PC-9 (cell line): ENCODE measurements around the gene MTR. TPM values are rescaled to one million over a fixed set of nuclear protein-coding genes. Genes with fewer than 3 reads are reported as not detected.

Source experiments
- BruUV-seq: library from RNA; stranded (reverse); fragments of 400-500 nt; replicated peaks from 2 replicates; lab custom pipeline; 2021; lab: Mats Ljungman, UMichigan
- CTCF ChIA-PET: fragments of 300-600 bp; sonication (Branson Sonifier 250); formaldehyde crosslinking; loops from one replicate; lab custom pipeline; 2022; ENCODE audit warnings: antibody characterized with exemption; lab: Charles Lee
- POLR2A ChIA-PET: fragments of 300-600 bp; sonication (Branson Sonifier 250); formaldehyde crosslinking; loops from one replicate; lab custom pipeline; 2022; ENCODE audit warnings: antibody characterized with exemption; ENCODE audit not compliant: unreplicated experiment; lab: Charles Lee
- DNase-seq, 2 experiments: peaks; one replicate each; pipeline versions ENCODE4 v3.0.0 to v3.0.0-alpha.2; 2015 to 2022; ENCODE audit warnings: mixed read lengths in 1 of 2
- H2AFZ ChIP-seq: fragments of 200-600 bp; sonication (generic); 2 replicates; pipeline ENCODE4 v1.8.1; 2017; ENCODE audit warnings: antibody characterized with exemption
- H3F3A ChIP-seq: fragments of 200-600 bp; sonication (generic); 2 replicates; pipeline ENCODE4 v1.8.1; 2017; ENCODE audit warnings: antibody characterized with exemption, mild to moderate bottlenecking, low read depth; ENCODE audit not compliant: insufficient read depth
- H3K27ac ChIP-seq: fragments of 200-600 bp; sonication (generic); 2 replicates; pipeline ENCODE4 v1.6.1; 2016; ENCODE audit warnings: mixed run types
- H3K27me3 ChIP-seq: fragments of 200-600 bp; sonication (generic); 2 replicates; pipeline ENCODE4 v1.6.1; 2016; ENCODE audit warnings: low read depth, mixed run types; ENCODE audit not compliant: insufficient read depth
- H3K36me3 ChIP-seq: fragments of 200-600 bp; sonication (generic); 2 replicates; pipeline ENCODE4 v1.6.1; 2016; ENCODE audit warnings: low read depth, mixed run types
- H3K4me1 ChIP-seq: fragments of 200-600 bp; sonication (generic); replicated peaks from 2 replicates; pipeline ENCODE4 v1.6.1; 2016; ENCODE audit warnings: mixed run types; ENCODE audit not compliant: insufficient read depth
- H3K4me2 ChIP-seq: fragments of 200-600 bp; sonication (generic); 2 replicates; pipeline ENCODE4 v1.6.1; 2017; ENCODE audit warnings: mixed run types
- H3K4me3 ChIP-seq: fragments of 200-600 bp; sonication (generic); 2 replicates; pipeline ENCODE4 v1.6.1; 2016; ENCODE audit warnings: mixed run types
- H3K79me2 ChIP-seq: fragments of 200-600 bp; sonication (generic); 2 replicates; pipeline ENCODE4 v1.6.1; 2017; ENCODE audit warnings: low read depth, mixed run types
- H3K9me2 ChIP-seq: fragments of 200-600 bp; sonication (generic); 2 replicates; pipeline ENCODE4 v1.8.1; 2017; ENCODE audit warnings: mild to moderate bottlenecking; ENCODE audit not compliant: insufficient read depth
- H3K9me3 ChIP-seq: fragments of 200-600 bp; sonication (generic); 2 replicates; pipeline ENCODE4 v1.8.1; 2016; ENCODE audit warnings: low read depth; ENCODE audit not compliant: insufficient read depth
- H4K20me1 ChIP-seq: fragments of 200-600 bp; sonication (generic); 2 replicates; pipeline ENCODE4 v1.8.1; 2017; ENCODE audit not compliant: insufficient read depth
- CTCF ChIP-seq: fragments of 200-600 bp; sonication (generic); conservative IDR thresholded peaks from 2 replicates; pipeline ENCODE4 v1.6.1; 2017; ENCODE audit warnings: mixed run types, antibody characterized with exemption, mild to moderate bottlenecking, moderate library complexity
- EZH2 ChIP-seq: fragments of 200-600 bp; sonication (generic); IDR thresholded peaks from 2 replicates; pipeline ENCODE4 v1.8.0; 2017; ENCODE audit warnings: antibody characterized with exemption, low read depth
- intact Hi-C: fragments of 100-400 bp; cut with micrococcal nuclease; formaldehyde crosslinking; loops from one replicate; pipeline ENCODE4 v1.10.0; 2022; ENCODE audit not compliant: unreplicated experiment
- total RNA-seq: library from RNA; stranded (reverse); gene quantifications from 2 replicates; pipeline ENCODE4 v1.2.3, GENCODE V29; 2021

MTR gene
- total RNA-seq, 1 experiment from 2014 or later, result 20.9 TPM

- ChIA-PET POLR2A (no interaction called here), CTCF (no interaction called here)
- no peaks in the 10 kb centered on the region for H3K4me1 ChIP-seq
- H3K4me3 ChIP-seq, result no peak overlapping the region
- no peaks in the 10 kb centered on the region for H3K79me2 ChIP-seq
- no peaks in the 10 kb centered on the region for H3F3A ChIP-seq
- H2AFZ ChIP-seq, result no peak overlapping the region
- no peaks in the 10 kb centered on the region for H3K36me3 ChIP-seq
- DNase-seq, result no peak
- TF ChIP-seq EZH2 (no peak), CTCF (no peak)
- H3K4me2 ChIP-seq, result no peak overlapping the region
- no TSS peak for BruUV-seq
- H3K9me3 ChIP-seq, result no peaks in the 10 kb centered on the region
- H3K27me3 ChIP-seq, result no peaks in the 10 kb centered on the region
- H3K27ac ChIP-seq, result no peak overlapping the region
- no peaks in the 10 kb centered on the region; the same call in 1 of the 2 replicates for H3K9me2 ChIP-seq
- H4K20me1 ChIP-seq, result no peaks in the 10 kb centered on the region; the same call in 1 of the 2 replicates
- intact Hi-C loops, result no loop called here
Observed at GRCh38 chr1:236845830-236846229, 50.7 kb downstream of the MTR start.

- Histone ChIP-seq H3K79me2 (no peaks in the 10 kb centered on the region), H3K27me3 (no peaks in the 10 kb centered on the region), H3K9me2 (no peaks in the 10 kb centered on the region; the same call in 1 of the 2 replicates), H3F3A (no peaks in the 10 kb centered on the region), H4K20me1 (no peaks in the 10 kb centered on the region; the same call in 1 of the 2 replicates), H2AFZ (no peak overlapping the region), H3K27ac (no peak overlapping the region), H3K4me3 (no peak overlapping the region), H3K4me2 (no peak overlapping the region), H3K9me3 (no peaks in the 10 kb centered on the region), H3K36me3 (no peaks in the 10 kb centered on the region; the same call in 1 of the 2 replicates), H3K4me1 (no peaks in the 10 kb centered on the region)
- TF ChIP-seq CTCF (no peak), EZH2 (no peak)
- ChIA-PET POLR2A (no interaction called here), CTCF (no interaction called here)
- intact Hi-C loops, result no loop called here
- no peak for DNase-seq
- no TSS peak for BruUV-seq
Observed at GRCh38 chr1:236848274-236848923, 53.3 kb downstream of the MTR start.

- ChIA-PET POLR2A (no interaction called here), CTCF (interaction anchor here (0.6 kb wide), 1 partner anchor 241 kb away, joined by 6 read pairs; no protein-coding TSS in a partner anchor)
- no peak for TF ChIP-seq CTCF
- no peak for TF ChIP-seq EZH2
Observed at GRCh38 chr1:236850077-236850979, 55.2 kb downstream of the MTR start.

More at GRCh38 chr1:236850077-236850979, 55.2 kb downstream of the MTR start:
- no peaks in the 10 kb centered on the region for H3K27me3 ChIP-seq
- intact Hi-C loops, result no loop called here
- no peaks in the 10 kb centered on the region; the same call in 1 of the 2 replicates for H3K36me3 ChIP-seq
- no peak overlapping the region for H3K4me2 ChIP-seq
- H2AFZ ChIP-seq, result no peak overlapping the region
- H3K9me3 ChIP-seq, result no peaks in the 10 kb centered on the region
- H3F3A ChIP-seq, result no peaks in the 10 kb centered on the region; the same call in 1 of the 2 replicates
- H3K79me2 ChIP-seq, result no peaks in the 10 kb centered on the region
- no peak overlapping the region for H3K27ac ChIP-seq
- peaks cover 9% of the 10 kb centered on the region; the same call in 1 of the 2 replicates for H3K4me1 ChIP-seq
- H4K20me1 ChIP-seq, result no peaks in the 10 kb centered on the region
- BruUV-seq, result no TSS peak
- DNase-seq, result no peak
- H3K4me3 ChIP-seq, result no peak overlapping the region
- H3K9me2 ChIP-seq, result no peaks in the 10 kb centered on the region; the same call in 1 of the 2 replicates
